HTERT RPE-1 (cell line): ENCODE measurements around the gene KIF13A.
"Not testable (repeated sequence)": the region's sequence is repeated elsewhere in the genome, so short reads cannot be mapped to it uniquely, and the experiment has no call there.

Source experiments
- in situ Hi-C: fragments of 300-500 bp; cut with MboI; formaldehyde crosslinking; loops from 4 replicates; pipeline ENCODE4 v1.14.3; 2020; ENCODE audit warnings: low sequenced_read_pairs

KIF13A gene

DNA sequence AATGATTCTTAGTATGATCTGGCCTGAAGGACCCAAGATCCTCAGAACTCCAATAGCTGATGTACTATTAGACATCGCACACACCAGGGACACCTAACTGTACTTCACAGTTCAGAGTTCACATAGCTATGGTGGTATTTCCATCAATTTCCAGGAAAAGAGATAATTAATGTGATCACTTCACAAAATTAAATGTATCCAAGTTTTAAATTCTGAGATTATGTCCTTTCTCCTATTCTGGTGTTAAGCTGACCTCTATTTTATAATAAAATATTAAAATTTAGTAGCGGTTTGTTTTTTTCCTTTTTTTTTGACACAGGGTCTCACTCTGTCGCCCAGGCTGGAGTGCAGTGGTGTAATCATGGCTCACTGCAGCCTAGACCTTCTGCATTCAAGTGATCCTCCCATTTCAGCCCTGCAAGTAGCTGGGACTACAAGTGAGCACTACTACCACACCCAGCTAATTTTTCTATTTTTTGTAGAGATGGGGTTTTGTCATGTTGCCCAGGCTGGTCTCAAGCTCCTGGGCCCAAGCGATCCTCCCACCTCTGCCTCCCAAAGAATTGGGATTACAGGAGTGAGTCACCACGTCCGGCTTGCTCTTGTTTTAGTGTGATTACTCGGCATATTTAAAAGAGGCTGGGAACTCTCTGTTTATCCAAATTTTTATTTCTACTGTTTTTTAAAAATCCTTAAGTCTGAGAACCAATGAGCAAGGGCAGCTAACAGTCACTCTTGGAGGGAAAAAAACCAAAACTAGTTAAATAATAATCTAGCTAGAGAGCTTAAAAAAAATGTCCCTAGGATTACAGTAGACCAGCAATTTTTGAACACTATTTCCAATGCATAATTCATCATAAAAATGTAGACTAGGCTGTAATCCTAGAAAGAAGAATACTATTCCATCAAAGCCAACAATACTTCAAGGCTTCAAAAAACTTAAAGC lies 16.0 kb downstream of the KIF13A start:
- in situ Hi-C loops: no loop called here

DNA sequence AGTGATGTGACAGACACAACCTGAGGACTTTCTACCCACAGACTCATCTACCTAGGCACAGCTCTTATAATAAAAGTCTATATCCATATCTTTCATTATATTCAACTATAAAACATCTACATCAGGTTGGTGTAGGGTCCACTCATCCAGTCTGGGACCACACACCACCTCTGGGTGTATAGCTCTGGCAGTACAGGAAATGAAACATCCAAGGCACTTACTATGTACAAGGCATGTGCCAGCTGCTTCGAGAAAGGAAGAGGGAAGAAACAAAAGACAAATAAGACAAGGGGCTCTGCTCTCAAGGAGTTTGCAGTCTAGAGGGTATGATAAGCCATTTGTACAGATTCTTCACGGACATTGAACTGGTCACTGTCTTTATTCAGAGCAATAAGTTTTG lies 18.6 kb downstream of the KIF13A start:
- in situ Hi-C loops: no loop called here

DNA sequence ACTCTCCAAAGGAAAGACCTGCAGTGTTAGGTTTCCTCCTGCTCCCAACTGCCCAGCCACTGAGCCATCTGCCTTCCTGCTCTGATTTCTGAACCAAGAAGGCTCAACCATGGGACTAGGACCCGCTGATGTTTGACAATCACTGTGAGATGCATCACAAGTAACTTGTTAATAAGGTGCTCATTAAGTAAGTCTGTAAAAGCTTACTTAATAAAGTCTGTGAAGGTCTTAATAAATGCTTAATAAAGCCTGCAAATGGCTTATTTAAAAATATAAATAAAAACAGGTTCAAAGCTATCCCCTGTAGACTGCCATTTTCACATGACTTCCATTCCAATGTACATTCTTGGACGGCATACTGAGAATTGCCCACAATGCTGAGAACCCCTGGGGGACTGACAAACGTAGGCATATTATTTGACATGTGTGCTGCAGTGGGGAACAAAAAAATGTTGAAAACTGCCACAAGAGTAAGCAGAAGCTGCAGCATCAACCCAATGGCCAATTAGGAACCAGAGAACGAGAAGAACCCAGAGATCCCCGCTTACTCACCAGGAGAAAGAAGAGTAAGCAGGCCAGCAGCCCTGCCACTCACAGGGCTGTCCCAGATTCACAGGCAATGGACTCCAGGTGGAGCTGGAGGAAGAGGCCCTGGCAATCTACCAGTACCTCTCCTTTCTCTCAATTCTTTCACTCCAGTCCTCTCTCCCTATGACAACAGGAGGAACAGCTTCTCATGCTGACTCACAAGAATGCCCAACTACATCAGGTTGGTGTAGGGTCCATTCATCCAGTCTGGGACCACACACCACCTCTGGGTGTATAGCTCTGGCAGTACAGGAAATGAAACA lies 19.5 kb downstream of the KIF13A start:
- in situ Hi-C loops: no loop called here

DNA sequence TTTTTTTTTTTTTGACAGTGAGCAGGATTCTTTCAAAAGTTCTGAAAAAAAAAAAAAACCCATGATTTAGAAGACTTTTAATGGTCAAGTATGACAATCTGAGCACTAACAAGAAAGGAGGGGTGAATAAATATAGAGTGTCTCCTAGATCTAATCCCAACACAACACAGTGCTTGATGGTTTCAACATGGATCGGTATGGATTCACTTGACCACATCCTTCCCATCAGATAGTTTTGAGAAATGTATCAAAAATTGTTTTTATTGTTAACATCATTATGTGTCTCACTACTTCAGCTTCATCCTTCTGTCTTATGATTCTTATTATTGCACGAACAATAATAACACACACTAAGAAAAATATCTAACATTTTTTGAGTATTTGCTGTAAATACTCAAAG lies 21.0 kb downstream of the KIF13A start:
- in situ Hi-C loops: no loop called here

DNA sequence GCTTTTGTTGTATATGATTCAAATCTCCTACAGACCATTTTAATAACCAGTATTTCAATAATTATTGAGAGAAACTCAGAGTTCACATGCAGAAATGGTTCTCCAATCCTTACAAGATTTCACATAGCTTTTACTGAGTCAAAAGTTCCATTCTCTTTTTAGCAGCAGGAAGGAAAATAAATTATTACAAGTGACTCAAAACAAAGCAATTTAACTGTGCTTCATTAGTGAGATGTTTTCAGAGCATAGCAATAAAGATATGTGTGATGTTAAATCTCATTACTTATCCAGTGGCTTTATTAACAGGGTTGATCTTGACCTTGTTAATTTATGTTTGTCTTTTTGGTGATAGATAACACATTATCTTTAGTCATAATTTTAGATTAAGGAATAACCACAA lies 22.0 kb downstream of the KIF13A start:
- in situ Hi-C loops: no loop called here

DNA sequence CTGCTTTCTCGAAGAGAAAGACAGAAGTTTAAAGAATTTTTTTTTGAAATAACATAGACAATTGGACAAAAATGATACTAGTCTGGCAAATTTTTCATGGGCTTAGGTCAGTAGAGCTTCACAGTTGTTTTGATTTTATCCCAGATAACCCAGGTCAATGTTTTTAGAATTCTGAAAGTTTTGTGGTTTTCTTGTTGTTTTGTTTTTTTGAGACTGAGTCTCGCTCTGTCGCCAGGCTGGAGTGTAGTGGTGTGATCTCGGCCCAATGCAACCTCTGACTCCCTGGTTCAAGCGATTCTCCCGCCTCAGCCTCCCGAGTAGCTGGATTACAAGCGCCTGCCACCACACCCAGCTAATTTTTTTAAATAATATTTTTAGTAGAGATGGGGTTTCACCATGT lies 22.8 kb downstream of the KIF13A start:
- in situ Hi-C loops: no loop called here

DNA sequence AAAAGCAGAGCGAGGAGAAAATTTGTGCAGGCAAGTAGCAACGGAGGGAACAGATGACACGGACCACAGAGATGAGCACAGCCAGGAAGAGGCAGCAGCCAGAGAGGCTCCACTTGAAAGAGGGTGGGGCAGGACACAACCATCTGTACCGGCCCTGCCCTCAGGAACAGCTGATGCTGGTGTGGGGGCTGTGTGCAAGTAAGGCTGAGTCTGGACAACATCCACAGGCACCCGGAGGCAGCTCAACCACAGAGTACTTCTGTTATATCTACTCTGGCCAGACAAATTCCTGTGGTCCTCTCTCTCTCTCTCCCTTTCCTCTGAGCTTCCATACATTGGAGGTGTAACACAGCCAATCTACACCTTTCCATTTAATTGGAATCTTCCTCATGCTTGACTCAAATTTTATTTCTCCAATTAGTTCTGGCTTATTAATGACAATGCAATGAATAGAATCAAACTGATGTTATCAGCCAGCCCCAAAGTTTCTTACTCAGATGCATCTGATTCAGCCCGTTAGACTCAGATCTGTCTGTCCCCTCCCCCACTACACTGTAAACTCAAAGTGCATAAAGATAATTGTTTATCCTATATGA lies 24.9 kb downstream of the KIF13A start:
- in situ Hi-C loops: no loop called here

DNA sequence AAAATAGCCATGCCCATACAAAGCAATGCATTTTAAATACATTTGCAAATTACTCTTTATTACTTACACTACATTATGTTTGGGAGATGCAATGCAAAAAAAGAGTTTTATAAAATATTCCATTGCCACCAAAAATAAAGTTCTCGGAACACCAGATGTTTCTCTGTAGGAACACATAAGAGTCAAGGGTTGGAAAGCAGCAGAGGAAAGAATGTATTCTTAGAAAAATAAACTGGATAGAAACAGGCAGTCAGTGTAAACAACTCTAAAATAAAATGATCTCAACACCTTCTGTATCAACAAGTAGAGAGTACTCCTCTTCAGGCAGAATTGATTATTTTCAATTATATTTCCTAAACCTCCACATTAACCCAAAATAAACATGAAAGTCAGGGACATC lies 28.1 kb downstream of the KIF13A start:
- in situ Hi-C loops: no loop called here

DNA sequence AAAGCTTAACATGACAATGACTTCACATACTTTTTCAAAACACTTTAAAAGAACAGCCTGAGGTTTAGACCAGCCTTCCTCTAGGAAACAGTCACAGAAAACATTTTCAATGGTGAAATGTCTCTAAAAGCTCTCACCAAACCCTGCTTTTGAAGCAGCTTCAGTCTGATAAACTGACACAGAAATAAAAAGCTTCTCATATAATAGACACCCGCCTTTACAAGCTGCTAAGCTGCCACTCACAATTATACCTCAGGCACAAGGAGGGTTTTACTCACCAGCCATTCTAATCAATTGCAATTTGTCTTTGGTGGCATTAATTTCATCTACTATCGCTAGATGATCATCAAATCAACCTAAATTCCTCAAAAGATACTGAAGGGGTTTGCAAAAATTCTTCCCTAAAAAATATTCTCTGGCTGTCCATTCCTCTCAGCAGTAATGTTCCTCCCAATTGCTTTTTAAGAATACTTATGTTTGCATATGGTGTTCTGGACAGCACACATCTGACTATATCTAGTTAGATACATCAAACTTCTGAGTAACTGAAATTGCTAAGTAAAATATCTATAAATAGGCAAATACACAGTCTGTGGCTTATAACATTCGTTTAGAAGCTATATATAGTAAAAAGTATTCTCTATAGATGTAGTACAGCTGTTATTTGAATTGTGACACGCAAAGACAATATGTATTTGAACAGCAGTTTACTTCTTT lies 29.4 kb downstream of the KIF13A start:
- in situ Hi-C loops: no loop called here

DNA sequence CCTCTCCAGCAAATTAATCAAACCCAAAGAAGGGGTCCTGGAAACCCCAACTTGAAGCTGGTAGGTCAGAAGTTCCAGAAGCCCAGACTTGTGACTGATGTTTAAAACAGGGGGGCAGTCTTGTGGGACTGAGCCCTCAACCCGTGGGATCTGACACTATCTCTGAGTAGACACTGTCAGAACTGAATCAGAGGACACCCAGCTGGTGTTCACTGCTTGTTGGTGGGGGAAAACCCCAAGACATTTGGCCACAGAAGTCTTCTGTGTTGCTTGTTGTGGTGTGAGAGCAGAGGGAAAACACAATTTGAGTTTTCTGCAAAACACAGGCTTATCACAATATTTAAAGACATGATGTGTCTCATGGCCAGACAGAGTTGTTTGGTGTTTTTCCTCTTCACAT lies 29.9 kb downstream of the KIF13A start:
- in situ Hi-C loops: no loop called here

DNA sequence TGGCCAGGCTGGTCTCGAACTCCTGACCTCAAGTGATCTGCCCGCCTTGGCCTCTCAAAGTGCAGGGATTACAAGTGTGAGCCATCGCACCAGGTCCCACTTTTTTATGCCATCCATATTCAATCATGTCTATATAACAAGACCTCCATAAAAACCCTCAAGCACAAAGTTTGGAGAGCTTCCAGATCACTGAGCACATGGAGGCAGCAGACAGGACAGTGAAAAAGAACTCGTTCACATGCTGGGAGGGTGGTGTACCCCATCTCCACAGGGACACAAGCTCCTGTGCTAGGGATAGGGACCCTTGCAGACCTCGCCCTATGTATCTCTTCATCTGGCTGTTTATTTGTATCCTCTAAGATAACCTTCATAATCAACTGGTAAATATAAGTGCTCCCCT lies 30.3 kb downstream of the KIF13A start:
- in situ Hi-C loops: no loop called here

DNA sequence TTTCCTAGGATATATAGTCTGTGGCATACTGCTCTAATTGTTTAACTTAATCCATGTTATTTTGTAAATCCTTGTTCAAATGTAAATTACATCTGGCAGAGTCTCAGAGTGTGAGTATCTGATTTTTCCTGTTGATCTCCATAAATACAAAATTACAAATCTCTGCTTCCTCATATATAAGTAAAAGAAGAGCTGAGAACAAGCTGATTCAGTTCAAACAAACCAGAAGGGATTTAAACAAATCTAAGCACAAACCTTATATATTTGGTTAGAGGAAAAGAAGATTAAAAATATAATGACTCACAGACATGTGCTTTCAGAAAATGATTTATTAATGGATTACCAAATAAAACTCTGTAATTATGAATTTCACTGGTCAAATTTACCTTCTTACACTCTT lies 37.3 kb downstream of the KIF13A start:
- in situ Hi-C loops: no loop called here

DNA sequence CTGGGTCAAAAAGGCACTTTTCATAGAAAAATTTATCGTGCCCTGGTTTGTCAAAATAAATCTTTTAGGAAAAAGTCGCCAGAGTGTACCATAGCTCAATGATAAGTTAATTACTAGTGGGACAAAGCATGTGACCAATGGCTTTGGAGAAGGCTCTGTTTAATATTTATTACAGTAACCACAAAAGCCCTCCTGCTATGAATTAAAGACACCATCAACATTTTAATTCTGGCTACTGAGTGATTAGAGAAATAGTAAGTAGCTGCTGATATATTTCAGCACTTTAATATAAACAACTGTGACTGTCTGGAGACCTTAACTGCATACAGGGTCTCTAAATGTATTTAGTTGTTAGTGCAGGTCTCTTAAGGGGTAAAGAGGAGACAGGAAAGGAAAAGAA lies 38.3 kb downstream of the KIF13A start:
- in situ Hi-C loops: no loop called here

DNA sequence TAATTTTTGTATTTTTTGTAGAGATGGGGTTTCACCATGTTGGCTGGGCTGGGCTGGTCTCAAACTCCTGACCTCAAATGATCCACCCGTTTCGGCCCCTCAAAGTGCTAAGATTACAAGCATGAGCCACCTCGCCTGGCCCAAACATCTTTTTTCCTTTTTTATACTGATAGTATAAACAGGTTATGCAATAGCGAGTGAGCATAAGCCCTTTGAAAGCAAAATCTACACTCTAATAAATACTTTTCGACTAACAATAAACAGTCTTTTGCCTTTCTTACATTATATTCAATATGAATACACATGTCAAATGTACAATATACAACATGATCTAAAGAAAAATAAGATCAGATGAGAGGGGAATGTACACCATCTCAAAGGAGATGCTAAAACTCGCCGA lies 38.7 kb downstream of the KIF13A start:
- in situ Hi-C loops: no loop called here

DNA sequence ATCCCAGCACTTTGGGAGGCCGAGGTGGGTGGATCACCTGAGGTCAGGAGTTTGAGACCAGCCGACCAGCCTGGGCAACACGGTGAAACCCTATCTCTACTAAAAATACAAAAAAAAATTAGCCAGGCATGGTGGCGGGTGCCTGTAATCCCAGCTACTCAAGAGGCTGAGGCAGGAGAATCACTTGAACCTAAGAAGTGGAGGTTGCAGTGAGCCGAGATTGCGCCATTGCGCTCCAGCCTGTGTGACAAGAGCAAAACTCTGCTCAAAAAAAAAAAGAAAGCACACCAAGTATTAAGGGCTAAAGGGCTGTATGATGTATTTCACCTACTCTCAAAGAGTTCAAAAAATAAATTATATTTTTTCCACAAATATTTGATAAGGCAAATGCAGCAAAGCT lies 39.9 kb downstream of the KIF13A start:
- in situ Hi-C loops: not testable (repeated sequence)

DNA sequence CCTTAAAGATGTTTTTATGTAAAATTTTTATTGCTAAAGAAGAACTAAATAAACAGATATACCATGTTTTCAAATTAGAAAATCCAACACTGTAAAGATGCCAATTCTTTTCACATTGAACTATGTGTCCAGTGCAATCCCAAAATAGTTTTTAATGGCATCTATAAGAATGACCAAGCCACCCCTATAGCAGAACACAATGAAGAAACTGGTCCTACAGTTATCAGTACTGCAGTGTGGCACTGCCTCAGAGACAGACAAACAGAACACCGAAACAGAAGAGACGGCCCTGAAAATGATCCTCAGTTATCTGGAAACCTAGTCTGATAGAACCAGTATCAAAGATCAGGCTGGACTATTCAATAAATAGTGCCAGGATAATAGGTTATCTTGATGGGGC lies 41.9 kb downstream of the KIF13A start:
- in situ Hi-C loops: no loop called here

DNA sequence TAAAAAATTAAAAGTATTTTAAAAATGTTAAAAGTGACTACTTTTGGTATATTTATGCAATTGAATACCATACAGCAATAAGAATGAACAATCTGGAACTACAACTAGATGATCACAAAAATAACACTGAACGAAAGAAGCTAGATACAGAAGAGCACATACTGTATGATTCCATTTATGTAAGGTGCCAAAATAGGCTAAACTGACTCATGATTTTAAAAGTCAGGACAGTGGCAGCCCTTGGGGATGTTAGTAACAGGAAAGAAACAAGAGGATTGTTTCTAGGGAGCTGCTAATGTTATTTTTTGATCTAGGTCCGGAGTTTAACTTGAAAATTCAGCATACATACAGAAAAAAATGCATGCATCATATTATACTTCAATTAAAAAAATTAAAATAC lies 42.3 kb downstream of the KIF13A start:
- in situ Hi-C loops: no loop called here

DNA sequence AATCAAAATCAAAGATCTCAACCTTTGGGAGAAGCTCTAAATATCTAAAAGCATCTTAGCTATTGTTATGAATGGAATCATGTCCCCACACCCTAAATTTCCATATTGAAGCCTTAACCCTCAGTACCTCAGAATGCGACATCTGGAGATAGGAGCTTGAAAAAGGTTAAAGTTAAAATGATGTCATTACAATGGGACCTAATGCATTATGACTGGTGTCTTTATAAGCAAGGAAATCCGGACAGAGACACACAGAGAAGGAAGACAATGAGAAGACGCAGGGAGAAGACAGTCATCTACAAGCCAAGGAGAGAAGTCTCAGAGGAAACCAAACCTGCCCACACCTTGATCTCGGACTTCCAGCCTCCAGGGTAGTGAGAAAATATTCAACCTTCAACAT lies 46.1 kb downstream of the KIF13A start:
- in situ Hi-C loops: no loop called here

DNA sequence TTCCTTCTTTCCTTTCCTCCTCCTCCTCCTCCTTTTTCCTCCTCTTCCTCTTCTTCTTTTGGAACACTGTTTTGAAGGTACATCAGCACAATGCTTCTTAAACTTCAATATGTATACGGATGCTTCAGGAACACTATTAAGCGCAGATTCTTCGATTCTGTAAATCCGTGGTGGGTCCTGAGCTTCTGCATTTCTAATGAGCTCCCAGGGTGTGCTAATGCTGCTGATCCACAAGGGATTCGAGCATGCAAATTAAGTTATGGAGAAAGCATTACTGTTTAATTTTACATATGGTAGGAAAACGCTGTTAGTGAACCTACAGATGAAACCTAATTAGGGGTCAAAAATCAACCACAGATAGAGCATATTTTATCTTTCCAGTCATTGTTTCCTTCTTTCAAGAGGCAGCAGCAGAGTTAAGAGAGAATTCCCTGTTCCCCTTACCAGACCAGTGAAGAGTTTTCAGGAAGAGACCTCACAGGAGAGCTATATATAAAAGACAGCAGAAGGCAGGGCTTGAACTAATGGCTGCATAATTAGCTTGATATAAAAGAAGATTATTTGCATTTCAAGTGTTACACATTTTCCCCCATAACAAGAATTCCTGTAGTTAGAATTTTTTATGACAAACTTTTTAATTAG lies 47.2 kb downstream of the KIF13A start:
- in situ Hi-C loops: no loop called here

DNA sequence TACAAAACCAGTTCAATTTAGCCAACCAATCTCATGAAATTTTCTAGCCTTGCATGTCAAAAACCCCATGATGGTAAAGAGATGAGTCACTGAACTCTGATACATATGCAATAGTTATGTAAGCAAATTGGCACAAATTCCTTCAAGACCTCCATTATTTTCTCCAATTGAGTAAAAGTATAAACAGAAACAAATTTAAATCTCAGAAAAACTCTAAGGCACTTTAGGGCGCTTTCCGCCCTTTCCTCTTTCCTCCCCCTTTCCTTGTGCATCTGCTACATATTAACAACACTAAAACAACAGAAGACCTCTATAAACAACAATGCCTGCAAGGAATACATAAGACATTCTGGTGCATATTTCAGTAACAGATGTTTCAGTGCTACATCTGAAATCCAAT lies 48.5 kb downstream of the KIF13A start:
- in situ Hi-C loops: no loop called here
